Sigmoid colon (tissue), 4 donors: ENCODE measurements around the gene NT5C3B.

Source experiments
- POLR2A ChIP-seq, 2 donors: fragments of 450-650 bp; IDR thresholded peaks; one replicate each; pipeline ENCODE4 v1.6.1; 2016; ENCODE audit warnings: antibody characterized with exemption in 2 of 2, mild to moderate bottlenecking in 2 of 2, moderate library complexity in 2 of 2
- POLR2AphosphoS5 ChIP-seq, 4 donors: sonication (generic); formaldehyde crosslinking; IDR thresholded peaks; one replicate each; pipeline ENCODE4 v1.6.1; 2017; ENCODE audit warnings: antibody characterized with exemption in 4 of 4
- TF ChIP-seq, protein P1 (sequence below), 4 experiments: fragments of 450-650 bp in 3 of 4; fragments of 200-600 bp in 1 of 4; IDR thresholded peaks; one replicate each; pipeline ENCODE4 v1.5.1; 2016 to 2019; ENCODE audit warnings: antibody characterized with exemption in 4 of 4, mild to moderate bottlenecking in 3 of 4, moderate library complexity in 2 of 4

DNA sequence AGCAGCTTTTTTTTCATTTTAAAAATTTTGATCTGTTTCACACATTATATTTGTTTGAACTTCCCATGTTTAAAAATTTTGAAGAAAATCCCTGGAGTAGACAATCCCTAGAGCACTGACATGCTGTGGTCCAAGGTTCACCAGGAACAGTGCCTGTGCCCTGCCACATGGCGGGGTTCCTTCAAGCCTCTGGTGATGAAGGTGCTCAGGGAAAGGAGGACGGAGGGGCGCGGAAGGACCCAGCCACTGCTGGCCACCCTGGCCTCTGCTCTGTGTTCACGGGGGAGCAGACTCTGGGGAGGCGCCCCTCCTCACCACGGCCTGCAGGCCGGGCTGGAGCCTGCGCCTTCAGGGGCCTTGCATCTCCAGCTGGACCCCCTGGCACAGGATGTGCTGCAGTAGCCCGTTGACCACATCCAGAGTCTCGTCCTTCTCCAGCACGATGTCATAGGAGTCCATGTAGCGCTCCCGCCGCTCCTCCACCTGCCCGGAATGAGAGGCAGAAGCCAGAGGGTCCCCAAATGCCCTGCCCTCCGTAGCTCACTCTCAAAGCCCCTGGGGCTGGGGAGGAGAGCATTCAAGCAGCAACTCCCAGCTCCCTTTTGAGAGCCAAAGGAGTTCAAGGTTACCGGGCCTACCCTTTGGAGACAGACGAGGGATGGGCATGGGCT is 10.7 kb downstream of the NT5C3B start:
- TF ChIP-seq, protein P1, sequence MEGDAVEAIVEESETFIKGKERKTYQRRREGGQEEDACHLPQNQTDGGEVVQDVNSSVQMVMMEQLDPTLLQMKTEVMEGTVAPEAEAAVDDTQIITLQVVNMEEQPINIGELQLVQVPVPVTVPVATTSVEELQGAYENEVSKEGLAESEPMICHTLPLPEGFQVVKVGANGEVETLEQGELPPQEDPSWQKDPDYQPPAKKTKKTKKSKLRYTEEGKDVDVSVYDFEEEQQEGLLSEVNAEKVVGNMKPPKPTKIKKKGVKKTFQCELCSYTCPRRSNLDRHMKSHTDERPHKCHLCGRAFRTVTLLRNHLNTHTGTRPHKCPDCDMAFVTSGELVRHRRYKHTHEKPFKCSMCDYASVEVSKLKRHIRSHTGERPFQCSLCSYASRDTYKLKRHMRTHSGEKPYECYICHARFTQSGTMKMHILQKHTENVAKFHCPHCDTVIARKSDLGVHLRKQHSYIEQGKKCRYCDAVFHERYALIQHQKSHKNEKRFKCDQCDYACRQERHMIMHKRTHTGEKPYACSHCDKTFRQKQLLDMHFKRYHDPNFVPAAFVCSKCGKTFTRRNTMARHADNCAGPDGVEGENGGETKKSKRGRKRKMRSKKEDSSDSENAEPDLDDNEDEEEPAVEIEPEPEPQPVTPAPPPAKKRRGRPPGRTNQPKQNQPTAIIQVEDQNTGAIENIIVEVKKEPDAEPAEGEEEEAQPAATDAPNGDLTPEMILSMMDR (IDR thresholded peaks at IDR 0.05): no peak
- TF ChIP-seq POLR2A (IDR thresholded peaks at IDR 0.05) (no peak), POLR2AphosphoS5 (IDR thresholded peaks at IDR 0.05) (no peak)
